ENCODE results near the gene DDX53.

Gene DDX53

GRCh38 chrX:23046443-23046842, 46.7 kb downstream of the DDX53 start:
- no peak for DNase-seq (ENCODE audit: low read depth)
- no peak overlapping the region for H3K4me3 ChIP-seq (ENCODE audit: low read depth, low read length)

GRCh38 chrX:23048806-23049573, 49.2 kb downstream of the DDX53 start:
- no peak for DNase-seq (ENCODE audit: low read depth)
- no peak overlapping the region for H3K4me3 ChIP-seq (ENCODE audit: low read depth, low read length)

- DNase-seq (ENCODE audit: low read depth): no peak
- H3K4me3 ChIP-seq (ENCODE audit: low read depth, low read length): no peak overlapping the region
Observed at GRCh38 chrX:23052324-23052723, 52.6 kb downstream of the DDX53 start.
